ENCODE results near the gene TACC2.

The TACC2 gene

DNA sequence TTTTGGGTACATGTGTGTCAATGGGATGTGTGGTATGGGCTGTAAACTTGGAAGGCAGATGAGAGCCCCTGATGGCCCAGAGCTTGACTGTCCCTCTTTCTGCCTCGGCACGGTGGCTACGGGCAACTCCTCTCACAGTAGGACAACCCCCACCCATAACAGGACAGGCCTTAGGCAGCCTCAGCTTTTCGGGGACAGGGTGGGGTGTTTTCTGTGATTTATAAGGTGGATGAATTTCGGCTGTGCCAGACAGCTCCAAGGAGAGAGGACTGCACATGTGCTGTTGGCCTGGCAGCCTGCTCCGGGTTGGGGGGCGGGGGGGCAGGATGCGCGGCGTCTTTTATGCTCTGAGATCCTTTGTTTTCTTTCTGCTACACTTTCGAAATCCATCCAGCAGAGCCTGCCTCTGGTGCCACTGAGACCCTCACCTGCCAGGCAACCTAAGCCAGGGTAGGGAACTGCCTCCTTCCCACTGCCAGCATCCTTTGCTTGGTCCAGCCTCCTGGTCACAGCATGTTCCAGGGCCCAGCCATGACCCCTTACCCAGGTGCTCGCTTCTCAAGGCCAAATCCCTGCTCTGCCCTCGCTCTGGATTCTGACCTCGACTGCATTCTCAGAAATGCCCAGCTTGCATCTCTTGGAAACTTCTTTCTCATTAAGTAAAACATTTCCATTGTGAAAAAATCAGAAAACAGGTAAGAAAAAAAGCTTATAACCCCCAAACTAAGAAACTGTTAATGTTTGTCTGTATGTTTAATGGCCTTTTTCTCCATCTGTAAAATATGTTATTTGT is 266.7 kb downstream of the TACC2 start:
- no peak for DNase-seq
- Histone ChIP-seq H2BK15ac (ENCODE audit: low read depth, poor library complexity, severe bottlenecking) (no peak overlapping the region), H3K36me3 (ENCODE audit: control insufficient read depth in 1 of 2, insufficient read depth in 2 of 2, low read depth in 1 of 2, low read length in 2 of 2) (peaks cover 17 to 30% of the 10 kb centered on the region in 2 experiments), H3K9ac (ENCODE audit: low read length) (no peak overlapping the region), H3K9me3 (ENCODE audit: control insufficient read depth, low read length) (no peaks in the 10 kb centered on the region), H2BK5ac (ENCODE audit: low read depth, low read length, poor library complexity, severe bottlenecking) (no peak overlapping the region), H3K23ac (ENCODE audit: low read length in 2 of 2) (no peak overlapping the region), H3K18ac (ENCODE audit: low read depth in 1 of 2, low read length in 2 of 2) (no peak overlapping the region), H3K4me2 (ENCODE audit: low read length, poor library complexity, severe bottlenecking) (no peak overlapping the region), H4K91ac (ENCODE audit: low read length) (no peak overlapping the region), H3K14ac (ENCODE audit: low read length in 2 of 2) (no peak overlapping the region), H2AK5ac (ENCODE audit: low read length, severe bottlenecking) (no peak overlapping the region), H3K27me3 (ENCODE audit: control insufficient read depth in 1 of 2, insufficient read depth in 1 of 2, low read length in 2 of 2) (no peaks in the 10 kb centered on the region), H4K8ac (ENCODE audit: low read length) (no peak overlapping the region), H3K4ac (ENCODE audit: low read depth in 1 of 2, low read length in 2 of 2) (no peak overlapping the region), H2BK12ac (ENCODE audit: low read length in 2 of 2) (no peak overlapping the region), H3K4me1 (ENCODE audit: control insufficient read depth, insufficient read depth, low read depth, low read length) (peaks cover 16% of the 10 kb centered on the region), H2BK120ac (ENCODE audit: low read depth, low read length) (no peak overlapping the region), H3K79me1 (replicated peaks; ENCODE audit: low read length, poor library complexity, severe bottlenecking) (peaks cover 2% of the 10 kb centered on the region), H3K27ac (ENCODE audit: low read length, poor library complexity, severe bottlenecking) (no peak overlapping the region), H2AFZ (ENCODE audit: low read depth, low read length) (no peak overlapping the region), H3K4me3 (ENCODE audit: insufficient read depth in 1 of 2, low read depth in 1 of 2, low read length in 2 of 2) (no peak overlapping the region)
- WGBS: 95% methylated on average over 11 of the region's 14 CpGs

DNA sequence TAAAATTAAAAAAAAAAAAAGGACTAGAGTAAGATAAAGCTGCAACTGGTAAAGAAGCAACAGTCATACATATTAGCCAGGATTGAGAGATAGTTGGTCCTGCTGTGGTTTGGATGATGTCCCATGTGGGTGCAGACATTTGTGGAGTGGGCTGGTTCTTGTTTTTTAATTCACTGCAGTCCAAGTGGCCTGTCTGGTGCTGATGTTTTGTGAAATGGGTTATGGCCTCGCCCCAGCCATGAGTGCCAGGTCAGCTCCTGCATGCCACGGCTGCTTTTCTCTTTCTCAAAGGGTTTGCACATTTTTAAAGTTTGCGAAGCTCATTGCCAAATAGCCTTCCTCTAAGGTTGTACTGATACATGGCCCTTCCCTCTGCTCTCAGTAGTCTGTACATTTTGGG is 268.1 kb downstream of the TACC2 start:
- no peak overlapping the region for H3K14ac ChIP-seq (ENCODE audit: low read length in 2 of 2)
- H2BK15ac ChIP-seq (ENCODE audit: low read depth, poor library complexity, severe bottlenecking): no peak overlapping the region
- no peak overlapping the region for H2BK5ac ChIP-seq (ENCODE audit: low read depth, low read length, poor library complexity, severe bottlenecking)
- peaks cover 7% of the 10 kb centered on the region for H3K9me3 ChIP-seq (ENCODE audit: control insufficient read depth, low read length)
- H3K79me1 ChIP-seq (replicated peaks; ENCODE audit: low read length, poor library complexity, severe bottlenecking): peaks cover 2% of the 10 kb centered on the region
- peaks cover 16% of the 10 kb centered on the region for H3K4me1 ChIP-seq (ENCODE audit: control insufficient read depth, insufficient read depth, low read depth, low read length)
- no peak overlapping the region for H3K4me2 ChIP-seq (ENCODE audit: low read length, poor library complexity, severe bottlenecking)
- H3K23ac ChIP-seq (ENCODE audit: low read length in 2 of 2): no peak overlapping the region
- no peak overlapping the region for H3K9ac ChIP-seq (ENCODE audit: low read length)
- 100% methylated on average over 3 of the region's 3 CpGs for WGBS
- no peak overlapping the region for H4K91ac ChIP-seq (ENCODE audit: low read length)
- no peak overlapping the region for H3K4ac ChIP-seq (ENCODE audit: low read depth in 1 of 2, low read length in 2 of 2)
- H4K8ac ChIP-seq (ENCODE audit: low read length): no peak overlapping the region
- no peak overlapping the region for H3K4me3 ChIP-seq (ENCODE audit: insufficient read depth in 1 of 2, low read depth in 1 of 2, low read length in 2 of 2)
- H3K27ac ChIP-seq (ENCODE audit: low read length, poor library complexity, severe bottlenecking): no peak overlapping the region
- H2BK120ac ChIP-seq (ENCODE audit: low read depth, low read length): no peak overlapping the region
- H3K27me3 ChIP-seq (ENCODE audit: control insufficient read depth in 1 of 2, insufficient read depth in 1 of 2, low read length in 2 of 2): no peaks in the 10 kb centered on the region
- no peak overlapping the region for H2AK5ac ChIP-seq (ENCODE audit: low read length, severe bottlenecking)
- H3K36me3 ChIP-seq (ENCODE audit: control insufficient read depth in 1 of 2, insufficient read depth in 2 of 2, low read depth in 1 of 2, low read length in 2 of 2): peaks cover 14 to 30% of the 10 kb centered on the region in 2 experiments
- no peak overlapping the region for H2AFZ ChIP-seq (ENCODE audit: low read depth, low read length)
- DNase-seq: no peak
- no peak overlapping the region for H3K18ac ChIP-seq (ENCODE audit: low read depth in 1 of 2, low read length in 2 of 2)
- H2BK12ac ChIP-seq (ENCODE audit: low read length in 2 of 2): no peak overlapping the region

DNA sequence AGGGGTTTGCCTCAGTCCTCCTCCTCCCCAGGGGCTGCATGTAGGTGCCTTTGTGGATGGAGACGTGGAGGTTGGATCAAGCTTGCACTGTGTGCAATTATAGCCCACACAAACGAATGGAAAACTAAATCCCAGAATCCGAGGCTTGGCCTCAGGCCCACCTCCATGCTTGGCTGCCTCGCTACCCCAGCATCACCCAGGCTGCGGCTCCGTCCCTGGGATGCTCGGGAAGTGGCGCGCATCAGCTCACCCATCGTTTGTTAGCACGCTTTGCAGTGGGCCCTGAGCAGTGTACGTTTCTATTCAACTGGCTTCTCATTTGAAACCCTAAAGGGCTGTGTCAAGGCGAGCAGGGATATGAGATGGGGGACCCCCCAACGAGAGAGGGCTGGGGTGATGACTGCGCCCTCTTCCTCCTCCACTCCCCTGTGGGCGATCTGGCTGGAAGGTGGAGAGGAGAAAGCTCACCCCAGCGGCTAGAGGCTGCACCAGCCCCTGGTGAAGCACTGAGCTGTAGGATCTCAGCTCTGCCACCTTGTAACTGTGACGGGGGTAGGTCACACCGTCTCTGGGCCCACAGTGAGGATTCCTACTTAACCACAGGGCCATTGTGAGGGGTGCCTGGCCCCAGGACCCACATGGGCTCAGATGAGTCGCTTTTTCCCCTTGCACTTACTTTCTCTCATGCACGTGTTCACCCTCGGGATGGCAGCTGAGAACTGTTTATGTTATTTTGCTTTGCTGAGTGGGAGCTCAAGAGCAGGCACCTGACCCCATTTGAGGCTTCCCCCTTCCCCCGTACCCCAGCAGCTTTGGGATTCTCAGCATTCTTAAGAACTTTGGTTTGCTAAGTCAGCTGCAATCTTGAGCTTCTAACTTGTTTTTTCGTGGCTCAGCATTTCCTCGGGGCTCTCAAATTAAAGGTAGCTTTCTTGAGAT is 269.4 kb downstream of the TACC2 start:
- Histone ChIP-seq H4K91ac (ENCODE audit: low read length) (peak overlapping the region; percentile 28), H3K4me1 (ENCODE audit: control insufficient read depth, insufficient read depth, low read depth, low read length) (peaks cover 13% of the 10 kb centered on the region), H3K18ac (ENCODE audit: low read depth in 1 of 2, low read length in 2 of 2) (peak overlapping the region; percentile 34 to 81), H3K4ac (ENCODE audit: low read depth in 1 of 2, low read length in 2 of 2) (peak overlapping the region in 1 of 2 experiments; percentile 67), H3K36me3 (ENCODE audit: control insufficient read depth in 1 of 2, insufficient read depth in 2 of 2, low read depth in 1 of 2, low read length in 2 of 2) (peaks cover 10 to 23% of the 10 kb centered on the region in 2 experiments), H3K27me3 (ENCODE audit: control insufficient read depth in 1 of 2, insufficient read depth in 1 of 2, low read length in 2 of 2) (no peaks in the 10 kb centered on the region), H3K23ac (ENCODE audit: low read length in 2 of 2) (no peak overlapping the region), H2AFZ (ENCODE audit: low read depth, low read length) (no peak overlapping the region), H4K8ac (ENCODE audit: low read length) (no peak overlapping the region), H3K9me3 (ENCODE audit: control insufficient read depth, low read length) (peaks cover 13% of the 10 kb centered on the region), H3K79me1 (replicated peaks; ENCODE audit: low read length, poor library complexity, severe bottlenecking) (no peaks in the 10 kb centered on the region), H3K27ac (ENCODE audit: low read length, poor library complexity, severe bottlenecking) (peak overlapping the region; percentile 13), H3K4me3 (ENCODE audit: insufficient read depth in 1 of 2, low read depth in 1 of 2, low read length in 2 of 2) (no peak overlapping the region), H2AK5ac (ENCODE audit: low read length, severe bottlenecking) (peak overlapping the region; percentile 13), H2BK5ac (ENCODE audit: low read depth, low read length, poor library complexity, severe bottlenecking) (no peak overlapping the region), H2BK120ac (ENCODE audit: low read depth, low read length) (no peak overlapping the region), H3K14ac (ENCODE audit: low read length in 2 of 2) (no peak overlapping the region), H3K9ac (ENCODE audit: low read length) (no peak overlapping the region), H2BK15ac (ENCODE audit: low read depth, poor library complexity, severe bottlenecking) (no peak overlapping the region), H2BK12ac (ENCODE audit: low read length in 2 of 2) (peak overlapping the region in 1 of 2 experiments; percentile 29), H3K4me2 (ENCODE audit: low read length, poor library complexity, severe bottlenecking) (no peak overlapping the region)
- 73% methylated on average over 24 of the region's 25 CpGs for WGBS
- DNase-seq: peak; percentile 77

GRCh38 chr10:122259075-122259466 is 270.1 kb downstream of the TACC2 start:
- Histone ChIP-seq H3K4me1 (ENCODE audit: control insufficient read depth, insufficient read depth, low read depth, low read length) (peaks cover 13% of the 10 kb centered on the region), H3K79me1 (replicated peaks; ENCODE audit: low read length, poor library complexity, severe bottlenecking) (no peaks in the 10 kb centered on the region), H3K18ac (ENCODE audit: low read depth in 1 of 2, low read length in 2 of 2) (peak overlapping the region; percentile 80 to 81), H3K27me3 (ENCODE audit: control insufficient read depth in 1 of 2, insufficient read depth in 1 of 2, low read length in 2 of 2) (no peaks in the 10 kb centered on the region), H3K9me3 (ENCODE audit: control insufficient read depth, low read length) (peaks cover 13% of the 10 kb centered on the region), H3K14ac (ENCODE audit: low read length in 2 of 2) (peak overlapping the region in 1 of 2 experiments; percentile 53), H4K91ac (ENCODE audit: low read length) (no peak overlapping the region), H4K8ac (ENCODE audit: low read length) (no peak overlapping the region), H2BK12ac (ENCODE audit: low read length in 2 of 2) (no peak overlapping the region), H3K4me2 (ENCODE audit: low read length, poor library complexity, severe bottlenecking) (no peak overlapping the region), H3K36me3 (ENCODE audit: control insufficient read depth in 1 of 2, insufficient read depth in 2 of 2, low read depth in 1 of 2, low read length in 2 of 2) (peaks cover 4 to 22% of the 10 kb centered on the region in 2 experiments), H2BK120ac (ENCODE audit: low read depth, low read length) (no peak overlapping the region), H3K4ac (ENCODE audit: low read depth in 1 of 2, low read length in 2 of 2) (no peak overlapping the region), H2BK15ac (ENCODE audit: low read depth, poor library complexity, severe bottlenecking) (no peak overlapping the region), H3K23ac (ENCODE audit: low read length in 2 of 2) (no peak overlapping the region), H2BK5ac (ENCODE audit: low read depth, low read length, poor library complexity, severe bottlenecking) (no peak overlapping the region), H2AK5ac (ENCODE audit: low read length, severe bottlenecking) (peak overlapping the region; percentile 99), H2AFZ (ENCODE audit: low read depth, low read length) (no peak overlapping the region), H3K27ac (ENCODE audit: low read length, poor library complexity, severe bottlenecking) (peak overlapping the region; percentile 13), H3K9ac (ENCODE audit: low read length) (no peak overlapping the region), H3K4me3 (ENCODE audit: insufficient read depth in 1 of 2, low read depth in 1 of 2, low read length in 2 of 2) (no peak overlapping the region)
- DNase-seq: no peak
- 93% methylated on average over 3 of the region's 4 CpGs for WGBS

Data from mesenchymal stem cell (in vitro differentiated cells and primary cell).